H1 (cell line): ENCODE measurements around the gene UGT1A8. TPM values are rescaled to one million over a fixed set of nuclear protein-coding genes. Genes with fewer than 3 reads are reported as not detected.

Source experiments
- CTCF ChIA-PET: fragments of 300-600 bp; sonication (Branson Sonifier 250); formaldehyde crosslinking; loops from one replicate; lab custom pipeline; 2021; ENCODE audit not compliant: partially characterized antibody; lab: Charles Lee
- POLR2A ChIA-PET: fragments of 300-600 bp; sonication (Branson Sonifier 250); formaldehyde crosslinking; loops from one replicate; lab custom pipeline; 2021; ENCODE audit warnings: inconsistent platforms; ENCODE audit not compliant: partially characterized antibody; lab: Charles Lee
- DNase-seq, 2 experiments: peaks; one replicate each; pipeline versions ENCODE4 v3.0.0 to v3.0.0-alpha.2; 2010 to 2022; ENCODE audit warnings: low spot score in 2 of 2, low read depth in 1 of 2, mixed read lengths in 1 of 2
- FAIRE-seq: peaks from 2 replicates; lab custom pipeline; 2011; peaks lifted over from hg19 to GRCh38; lab: Jason Lieb, UNC
- H2AFZ ChIP-seq: 2 replicates; pipeline ENCODE4 v1.8.1; 2012; ENCODE audit warnings: low read length, inconsistent platforms
- H2AK5ac ChIP-seq: 2 replicates; pipeline ENCODE4 v1.6.1; 2013; ENCODE audit warnings: low read depth, low read length
- H2BK120ac ChIP-seq: replicated peaks from 2 replicates; pipeline ENCODE3; 2013; ENCODE audit warnings: low read depth, low read length, inconsistent platforms
- H2BK12ac ChIP-seq: 2 replicates; pipeline ENCODE4 v1.6.1; 2013; ENCODE audit warnings: low read depth, low read length
- H2BK15ac ChIP-seq: 2 replicates; pipeline ENCODE4 v1.6.1; 2013; ENCODE audit warnings: low read length
- H2BK20ac ChIP-seq: 2 replicates; pipeline ENCODE4 v1.6.1; 2013; ENCODE audit warnings: low read length
- H2BK5ac ChIP-seq: 2 replicates; pipeline ENCODE4 v1.6.1; 2013; ENCODE audit warnings: low read depth, low read length
- H3K14ac ChIP-seq: 2 replicates; pipeline ENCODE4 v1.6.1; 2013; ENCODE audit warnings: inconsistent platforms; ENCODE audit not compliant: insufficient read length
- H3K18ac ChIP-seq: 2 replicates; pipeline ENCODE4 v1.6.1; 2013; ENCODE audit warnings: low read length; ENCODE audit errors: extremely low read depth
- H3K23ac ChIP-seq: 2 replicates; pipeline ENCODE4 v1.6.1; 2013; ENCODE audit warnings: inconsistent platforms; ENCODE audit not compliant: insufficient read length
- H3K23me2 ChIP-seq: 2 replicates; pipeline ENCODE4 v1.6.1; 2013; ENCODE audit warnings: low read depth, low read length
- H3K27ac ChIP-seq: 2 replicates; pipeline ENCODE4 v1.6.1; 2011; ENCODE audit warnings: low read depth, low read length, inconsistent platforms
- H3K27me3 ChIP-seq, 4 experiments: replicated peaks in 1 of 4; 1 replicate in 1 of 4; 2 replicates in 3 of 4; pipeline versions ENCODE4 v1.6.1 to v1.8.1; 2011 to 2013; ENCODE audit warnings: low read length in 3 of 4, mild to moderate bottlenecking in 3 of 4, inconsistent platforms in 2 of 4, mixed read lengths in 2 of 4, moderate library complexity in 1 of 4; ENCODE audit not compliant: control insufficient read depth in 3 of 4, insufficient read depth in 3 of 4; ENCODE audit errors: extremely low read depth in 1 of 4
- H3K36me3 ChIP-seq, 4 experiments: 2 replicates each; pipeline versions ENCODE4 v1.6.1 to v1.8.1; 2011 to 2013; ENCODE audit warnings: mild to moderate bottlenecking in 4 of 4, low read length in 3 of 4, moderate library complexity in 2 of 4, control low read depth in 1 of 4, inconsistent platforms in 1 of 4; ENCODE audit not compliant: insufficient read depth in 4 of 4, control insufficient read depth in 2 of 4
- H3K4ac ChIP-seq: replicated peaks from 2 replicates; pipeline ENCODE3; 2013; ENCODE audit warnings: low read length, low read depth, mixed read lengths, inconsistent platforms; ENCODE audit not compliant: insufficient read length
- H3K4me1 ChIP-seq, 4 experiments: replicated peaks in 1 of 4; 1 replicate in 1 of 4; 2 replicates in 3 of 4; pipeline versions ENCODE4 v1.6.1 to v1.8.1; 2011 to 2013; ENCODE audit warnings: low read length in 3 of 4, inconsistent platforms in 2 of 4, mixed read lengths in 1 of 4; ENCODE audit not compliant: insufficient read depth in 4 of 4, control insufficient read depth in 3 of 4
- H3K4me2 ChIP-seq, 2 experiments: 2 replicates each; pipeline versions ENCODE4 v1.6.1 to v1.8.1; 2011 to 2013; ENCODE audit warnings: low read depth in 2 of 2, low read length in 2 of 2, control low read depth in 1 of 2, inconsistent platforms in 1 of 2, mild to moderate bottlenecking in 1 of 2; ENCODE audit not compliant: insufficient read depth in 1 of 2
- H3K4me3 ChIP-seq, 4 experiments: fragments of 200-600, 300-600 bp in 1 of 4; sonication (generic), shearing (Covaris generic), sonication (Bioruptor Twin) in 1 of 4; 2 replicates each; pipeline versions ENCODE4 v1.5.1 to v1.8.1; 2011 to 2016; ENCODE audit warnings: low read length in 4 of 4, low read depth in 3 of 4, control low read depth in 2 of 4, inconsistent platforms in 2 of 4, mild to moderate bottlenecking in 2 of 4, mixed read lengths in 1 of 4, moderate library complexity in 1 of 4; ENCODE audit not compliant: insufficient read depth in 2 of 4; ENCODE audit errors: extremely low read depth in 1 of 4
- H3K56ac ChIP-seq: replicated peaks from 2 replicates; pipeline ENCODE3; 2013; ENCODE audit warnings: low read depth, mild to moderate bottlenecking, mixed read lengths, low read length, inconsistent platforms; ENCODE audit not compliant: insufficient read length
- H3K79me1 ChIP-seq: 2 replicates; pipeline ENCODE4 v1.6.1; 2013; ENCODE audit warnings: low read depth, low read length, control low read depth
- H3K79me2 ChIP-seq, 2 experiments: 2 replicates each; pipeline versions ENCODE4 v1.6.1 to v1.8.1; 2012 to 2013; ENCODE audit warnings: low read length in 2 of 2, mild to moderate bottlenecking in 2 of 2, inconsistent platforms in 1 of 2; ENCODE audit not compliant: insufficient read depth in 2 of 2, control insufficient read depth in 1 of 2
- H3K9ac ChIP-seq, 4 experiments: replicated peaks in 1 of 4; 1 replicate in 1 of 4; 2 replicates in 3 of 4; pipeline versions ENCODE4 v1.6.1 to v1.8.1; 2011 to 2013; ENCODE audit warnings: low read depth in 3 of 4, low read length in 3 of 4, control low read depth in 2 of 4, mild to moderate bottlenecking in 2 of 4, moderate library complexity in 2 of 4, inconsistent platforms in 1 of 4; ENCODE audit errors: extremely low read depth in 1 of 4
- H3K9me3 ChIP-seq, 2 experiments: 2 replicates each; pipeline versions ENCODE4 v1.6.1 to v1.8.1; 2012 to 2013; ENCODE audit warnings: mild to moderate bottlenecking in 2 of 2, moderate library complexity in 2 of 2, control low read depth in 1 of 2, inconsistent platforms in 1 of 2, low read depth in 1 of 2, low read length in 1 of 2, mixed read lengths in 1 of 2; ENCODE audit not compliant: insufficient read depth in 2 of 2
- H4K20me1 ChIP-seq, 2 experiments: replicated peaks in 1 of 2; 2 replicates each; pipeline versions ENCODE3 to v1.8.1; 2011 to 2013; ENCODE audit warnings: inconsistent platforms in 2 of 2, low read length in 2 of 2, mild to moderate bottlenecking in 1 of 2; ENCODE audit not compliant: insufficient read depth in 2 of 2, control insufficient read depth in 1 of 2
- H4K5ac ChIP-seq: 2 replicates; pipeline ENCODE4 v1.6.1; 2013; ENCODE audit warnings: low read length, low read depth, mixed read lengths, inconsistent platforms; ENCODE audit not compliant: insufficient read length
- H4K8ac ChIP-seq: 2 replicates; pipeline ENCODE4 v1.8.0; 2013; ENCODE audit warnings: mild to moderate bottlenecking, moderate library complexity, low read length, inconsistent platforms; ENCODE audit not compliant: insufficient read depth; ENCODE audit errors: extremely low read depth
- H4K91ac ChIP-seq: replicated peaks from 2 replicates; pipeline ENCODE3; 2013; ENCODE audit warnings: low read length, mixed read lengths, inconsistent platforms; ENCODE audit not compliant: insufficient read length
- CBX5 ChIP-seq: fragments of 300-800, 300-1000 bp; sonication (generic); IDR thresholded peaks from 2 replicates; pipeline ENCODE4 v1.7.1; 2016; ENCODE audit warnings: antibody characterized with exemption, low read length, low read depth
- GTF2F1 ChIP-seq: IDR thresholded peaks from 2 replicates; pipeline ENCODE4 v1.6.1; 2012; ENCODE audit warnings: low read depth, low read length, improper control_type of control experiment, borderline replicate concordance
- JUND ChIP-seq: IDR thresholded peaks from 2 replicates; pipeline ENCODE4 v1.6.1; 2011; ENCODE audit warnings: mild to moderate bottlenecking, improper control_type of control experiment, low read length
- polyA plus RNA-seq, 7 experiments: library from polyadenylated mRNA; depleted of rRNA in 3 of 7; stranded (reverse) in 5 of 7; unstranded in 2 of 7; fragments of >200 nt in 5 of 7; fragments of 200-250 nt in 2 of 7; gene quantifications; 1 replicate in 5 of 7; 2 replicates in 1 of 7; 4 replicates in 1 of 7; pipeline versions ENCODE4 v1.2.1 to v1.2.3, GENCODE V29; 2011 to 2013; ENCODE audit warnings: missing spikeins in 2 of 7, mixed read lengths in 2 of 7
- total RNA-seq: library from RNA; stranded (reverse); fragmentation: NEBNext Ultra II Directional; extraction: Animal tissue kit (Norgen Biotek cat#: 25700); gene quantifications from 2 replicates; pipeline ENCODE4 v1.2.1, GENCODE V29; 2021

UGT1A8 gene
- total and polyA plus RNA-seq, 2 of the 8 experiments (the other 6 are each of a cell fraction or from before 2014, with no cell fraction given), result not detected

DNA sequence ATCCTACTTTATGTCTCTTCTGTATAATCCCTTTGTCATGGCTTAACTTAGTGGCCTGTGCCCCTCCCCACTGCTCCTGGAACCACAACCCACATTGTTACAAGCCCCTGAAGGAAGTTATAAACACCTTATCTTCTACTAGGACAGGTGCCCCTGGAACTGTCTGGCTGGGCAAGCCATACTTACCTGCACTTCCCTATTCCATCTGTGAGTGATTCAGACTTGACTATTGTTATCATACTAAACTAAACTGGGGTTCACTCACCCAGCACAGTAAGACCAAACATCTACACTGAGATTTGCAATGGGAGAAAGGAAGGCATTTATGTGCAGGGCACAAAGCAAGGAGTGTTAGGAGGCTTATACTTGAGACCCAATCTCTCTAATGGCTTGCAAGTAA, 71.6 kb downstream of the UGT1A8 start:
- CTCF ChIA-PET, result no interaction called here
- no peak overlapping the region for H2BK120ac ChIP-seq
- POLR2A ChIA-PET, result no interaction called here
- TF ChIP-seq GTF2F1 (no peak), CBX5 (no peak), JUND (no peak)

More for the DNA sequence above, 71.6 kb downstream of the UGT1A8 start:
- no peak overlapping the region for H3K18ac ChIP-seq
- peaks cover 2% of the 10 kb centered on the region; the same call in 1 of the 2 replicates for H3K23me2 ChIP-seq
- H2BK12ac ChIP-seq, result no peak overlapping the region
- FAIRE-seq, result no peak
- H3K36me3 ChIP-seq, result no peaks in the 10 kb centered on the region
- H3K4me1 ChIP-seq, result peaks cover 0 to 8% (median 2%) of the 10 kb centered on the region in 4 experiments; a peak in 1 of 7 replicates
- H3K27me3 ChIP-seq, result no peaks in the 10 kb centered on the region
- no peaks in the 10 kb centered on the region for H4K20me1 ChIP-seq
- H3K79me2 ChIP-seq, result no peaks in the 10 kb centered on the region
- H3K23ac ChIP-seq, result no peak overlapping the region
- H2BK20ac ChIP-seq, result no peak overlapping the region
- no peak overlapping the region for H4K8ac ChIP-seq
- no peak overlapping the region for H2AK5ac ChIP-seq
- H3K4me2 ChIP-seq, result no peak overlapping the region
- no peak for DNase-seq
- no peak overlapping the region; the same call in 1 of the 2 replicates for H2AFZ ChIP-seq
- H3K56ac ChIP-seq, result no peak overlapping the region
- no peak overlapping the region for H3K14ac ChIP-seq
- H3K9me3 ChIP-seq, result peaks cover 0 to 2% of the 10 kb centered on the region in 2 experiments; a peak in 1 of 4 replicates
- no peak overlapping the region for H3K9ac ChIP-seq
- H4K91ac ChIP-seq, result no peak overlapping the region
- H3K4me3 ChIP-seq, result no peak overlapping the region
- no peak overlapping the region for H2BK5ac ChIP-seq
- H3K4ac ChIP-seq, result no peak overlapping the region
- no peak overlapping the region for H3K27ac ChIP-seq
- no peak overlapping the region for H4K5ac ChIP-seq
- no peaks in the 10 kb centered on the region for H3K79me1 ChIP-seq
- H2BK15ac ChIP-seq, result no peak overlapping the region
